Activated effector memory CD4-positive, alpha-beta T cell treated with anti-CD3 and anti-CD28 coated beads, Interleukin-2, amount 50 U/mL, for 16 hours (primary cell): ENCODE data around the gene IARS2.
"Not testable (repeated sequence)": the region's sequence is repeated elsewhere in the genome, so short reads cannot be mapped to it uniquely, and the experiment has no call there.

ENCODE experiments used
- DNase-seq: peaks from one replicate; pipeline ENCODE4 v3.0.0-alpha.2; 2020

The IARS2 gene

GRCh38 chr1:220094016-220094911, at the start of gene IARS2:
TSS of gene IARS2 (plus strand) at chr1:220094132. CDS start at chr1:220094217, 85 bp downstream.
- DNase-seq: peak; percentile 97

GRCh38 chr1:220044678-220045355, 49.1 kb upstream of the IARS2 start:
- DNase-seq: no peak

GRCh38 chr1:220045356-220046051, 48.4 kb upstream of the IARS2 start:
- DNase-seq: peak; percentile 68

- DNase-seq: peak; percentile 98
These were observed 47.6 kb upstream of the IARS2 start, which contains the start of gene EPRS1 for GRCh38 chr1:220046052-220046930. TSS of gene EPRS1 (minus strand) at chr1:220046505. CDS start at chr1:220046388, 117 bp downstream.

- DNase-seq: no peak
These were observed 37.6 kb upstream of the IARS2 start for GRCh38 chr1:220056374-220056773.

- DNase-seq: no peak
These were observed 33.1 kb upstream of the IARS2 start for GRCh38 chr1:220060876-220061275.

- DNase-seq: no peak
These were observed 31.3 kb upstream of the IARS2 start for GRCh38 chr1:220062629-220063028.

- no peak for DNase-seq
These were observed 26.4 kb upstream of the IARS2 start for GRCh38 chr1:220067269-220068204.

- no peak for DNase-seq
These were observed 16.8 kb upstream of the IARS2 start for GRCh38 chr1:220076861-220077762.

- DNase-seq: no peak
These were observed 16.0 kb upstream of the IARS2 start for GRCh38 chr1:220077887-220078286.

- DNase-seq: no peak
These were observed 9.5 kb upstream of the IARS2 start for GRCh38 chr1:220084460-220084859.

- DNase-seq: not testable (repeated sequence)
These were observed 7.7 kb upstream of the IARS2 start for GRCh38 chr1:220086261-220086686.

- DNase-seq: peak; percentile 99
These were observed 4.0 kb upstream of the IARS2 start, which contains the start of gene BPNT1 for GRCh38 chr1:220089650-220090556. TSS of gene BPNT1 (minus strand) at chr1:220089788. CDS start at chr1:220079846, 9,942 bp downstream.

GRCh38 chr1:220092694-220093093, 1.2 kb upstream of the IARS2 start:
- no peak for DNase-seq

- no peak for DNase-seq
These were observed 444 bp upstream of the IARS2 start for GRCh38 chr1:220093361-220094015.

GRCh38 chr1:220099826-220100225, 5.9 kb downstream of the IARS2 start:
- no peak for DNase-seq

- DNase-seq: not testable (repeated sequence)
These were observed 16.5 kb downstream of the IARS2 start for GRCh38 chr1:220110473-220110872.

GRCh38 chr1:220112600-220112999, 18.7 kb downstream of the IARS2 start:
- DNase-seq: not testable (repeated sequence)
